ENCODE data around the gene QRSL1.

GRCh38 chr6:106623039-106623438, 6.3 kb upstream of the QRSL1 start:
- TF ChIP-seq, protein P1, sequence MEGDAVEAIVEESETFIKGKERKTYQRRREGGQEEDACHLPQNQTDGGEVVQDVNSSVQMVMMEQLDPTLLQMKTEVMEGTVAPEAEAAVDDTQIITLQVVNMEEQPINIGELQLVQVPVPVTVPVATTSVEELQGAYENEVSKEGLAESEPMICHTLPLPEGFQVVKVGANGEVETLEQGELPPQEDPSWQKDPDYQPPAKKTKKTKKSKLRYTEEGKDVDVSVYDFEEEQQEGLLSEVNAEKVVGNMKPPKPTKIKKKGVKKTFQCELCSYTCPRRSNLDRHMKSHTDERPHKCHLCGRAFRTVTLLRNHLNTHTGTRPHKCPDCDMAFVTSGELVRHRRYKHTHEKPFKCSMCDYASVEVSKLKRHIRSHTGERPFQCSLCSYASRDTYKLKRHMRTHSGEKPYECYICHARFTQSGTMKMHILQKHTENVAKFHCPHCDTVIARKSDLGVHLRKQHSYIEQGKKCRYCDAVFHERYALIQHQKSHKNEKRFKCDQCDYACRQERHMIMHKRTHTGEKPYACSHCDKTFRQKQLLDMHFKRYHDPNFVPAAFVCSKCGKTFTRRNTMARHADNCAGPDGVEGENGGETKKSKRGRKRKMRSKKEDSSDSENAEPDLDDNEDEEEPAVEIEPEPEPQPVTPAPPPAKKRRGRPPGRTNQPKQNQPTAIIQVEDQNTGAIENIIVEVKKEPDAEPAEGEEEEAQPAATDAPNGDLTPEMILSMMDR (IDR thresholded peaks at IDR 0.05), result no peak
- TF ChIP-seq EZH2phosphoT487 (IDR thresholded peaks at IDR 0.05) (no peak), EZH2 (IDR thresholded peaks at IDR 0.05) (no peak)

Measured in neural progenitor cell (in vitro differentiated cells).